Left colon (tissue), 2 donors: Measurements from ENCODE around the gene HILPDA. TPM values are rescaled to one million over a fixed set of nuclear protein-coding genes. Genes with fewer than 3 reads are reported as not detected.

Experiments used
- ATAC-seq: fragments of 200-7000 bp; cut with Tn5 transposase; one replicate; pipeline ENCODE4 v1.9.1; 2020; ENCODE audit warnings: mild to moderate bottlenecking, moderate library complexity
- DNase-seq, 2 donors: peaks; one replicate each; pipeline ENCODE4 v3.0.0-alpha.2; 2020
- intact Hi-C, 2 donors: fragments of 100-400 bp; cut with DNase I in 1 of 2; cut with micrococcal nuclease in 1 of 2; formaldehyde crosslinking; loops; one replicate each; pipeline versions ENCODE4 v1.11.2 to v1.14.0; 2022; cut with DNase I, micrococcal nuclease
- total RNA-seq, 2 donors: library from RNA; stranded (reverse); fragmentation: NEBNext Ultra II Directional; extraction: Animal tissue kit (Norgen Biotek cat#: 25700); gene quantifications; one replicate each; pipeline ENCODE4 v1.2.1, GENCODE V29; 2021
- donor health status: DM: no; HTN: no; CAD: no.
- donor health status: DM: yes; HTN: yes; CAD: no.

HILPDA gene
- total RNA-seq, 2 donors from 2014 or later = 5.8 to 7.3 TPM

DNA sequence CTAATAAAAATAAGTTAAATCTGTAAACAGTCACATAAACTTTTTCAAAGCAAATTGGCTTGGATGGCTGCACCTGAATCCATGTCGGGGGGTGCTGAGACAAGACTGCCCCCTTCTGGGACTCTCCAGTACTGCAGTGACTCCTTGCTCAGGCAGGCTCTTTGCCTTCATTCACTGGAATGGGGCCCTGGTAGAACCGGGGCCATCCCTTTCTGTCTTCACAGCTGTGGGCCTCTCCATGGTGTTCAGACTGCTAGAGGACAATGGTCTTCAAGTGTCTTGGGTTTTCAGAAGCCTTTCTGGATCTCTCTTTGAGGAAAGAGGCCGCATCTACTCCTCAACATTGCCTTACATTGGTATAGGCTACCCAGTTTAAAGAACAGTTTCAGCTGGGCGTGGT is 29.8 kb upstream of the HILPDA start:
- intact Hi-C loops = loop anchor here in 1 of 2 donors (2.0 kb wide), 1 partner anchor 35 kb away; no protein-coding TSS in a partner anchor
- DNase-seq (peak in 1 of 2 donors; percentile 86), ATAC-seq (peak; percentile 79)

DNA sequence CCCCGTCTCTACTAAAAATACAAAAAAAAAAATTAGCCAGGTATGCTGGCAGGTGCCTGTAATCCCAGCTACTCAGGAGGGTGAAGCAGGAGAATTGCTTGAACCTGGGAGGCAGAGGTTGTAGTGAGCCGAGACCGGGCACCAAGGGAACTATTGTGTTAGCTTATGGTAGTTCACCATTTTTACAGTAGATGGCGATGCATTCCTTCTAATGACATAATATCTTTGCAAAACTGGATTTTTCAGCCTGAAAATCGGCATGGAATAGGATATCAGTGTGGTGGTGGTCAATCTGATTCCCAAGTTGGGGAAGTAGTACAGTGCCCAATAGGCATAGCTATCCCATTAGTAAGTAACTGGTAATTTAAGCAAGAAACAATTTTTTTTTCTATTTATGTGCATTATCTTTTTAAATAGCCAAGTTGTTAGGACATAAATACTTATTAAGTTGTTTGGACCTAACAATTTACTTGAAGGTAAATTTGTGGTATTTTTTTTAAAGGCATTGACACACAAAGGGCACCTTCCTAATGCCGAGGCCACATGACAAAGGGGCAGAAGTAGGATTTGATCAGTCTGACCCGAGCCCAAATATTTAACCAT is 28.3 kb upstream of the HILPDA start:
- ATAC-seq = peak; percentile 75

GRCh38 chr7:128430207-128430606 is 25.5 kb upstream of the HILPDA start:
- DNase-seq (no peak), ATAC-seq (no peak)
- intact Hi-C loops = no loop called here

More for the DNA sequence above, 28.3 kb upstream of the HILPDA start:
- DNase-seq = no peak
- intact Hi-C loops = loop anchor here in 1 of 2 donors (2.0 kb wide), 1 partner anchor 33 kb away; no protein-coding TSS in a partner anchor

- ATAC-seq (peak; percentile 25), DNase-seq (no peak)
- intact Hi-C loops = no loop called here
Observed at GRCh38 chr7:128431221-128431620, 24.5 kb upstream of the HILPDA start.

- no peak for DNase-seq
- ATAC-seq = no peak
- intact Hi-C loops = no loop called here
Observed at GRCh38 chr7:128431754-128432153, 23.9 kb upstream of the HILPDA start.

- intact Hi-C loops = no loop called here
- no peak for DNase-seq
Observed at GRCh38 chr7:128434413-128435326, 21.0 kb upstream of the HILPDA start.

GRCh38 chr7:128435327-128435686 is 20.4 kb upstream of the HILPDA start:
- intact Hi-C loops = no loop called here
- no peak for DNase-seq
- ATAC-seq = peak; percentile 40

More at GRCh38 chr7:128434413-128435326, 21.0 kb upstream of the HILPDA start:
- no peak for ATAC-seq

GRCh38 chr7:128437426-128438332 is 18.0 kb upstream of the HILPDA start:
- DNase-seq (no peak), ATAC-seq (no peak)
- intact Hi-C loops = no loop called here

- peak; percentile 55 for ATAC-seq
- intact Hi-C loops = no loop called here
- no peak for DNase-seq
Observed at GRCh38 chr7:128442356-128442755, 13.3 kb upstream of the HILPDA start.

DNA sequence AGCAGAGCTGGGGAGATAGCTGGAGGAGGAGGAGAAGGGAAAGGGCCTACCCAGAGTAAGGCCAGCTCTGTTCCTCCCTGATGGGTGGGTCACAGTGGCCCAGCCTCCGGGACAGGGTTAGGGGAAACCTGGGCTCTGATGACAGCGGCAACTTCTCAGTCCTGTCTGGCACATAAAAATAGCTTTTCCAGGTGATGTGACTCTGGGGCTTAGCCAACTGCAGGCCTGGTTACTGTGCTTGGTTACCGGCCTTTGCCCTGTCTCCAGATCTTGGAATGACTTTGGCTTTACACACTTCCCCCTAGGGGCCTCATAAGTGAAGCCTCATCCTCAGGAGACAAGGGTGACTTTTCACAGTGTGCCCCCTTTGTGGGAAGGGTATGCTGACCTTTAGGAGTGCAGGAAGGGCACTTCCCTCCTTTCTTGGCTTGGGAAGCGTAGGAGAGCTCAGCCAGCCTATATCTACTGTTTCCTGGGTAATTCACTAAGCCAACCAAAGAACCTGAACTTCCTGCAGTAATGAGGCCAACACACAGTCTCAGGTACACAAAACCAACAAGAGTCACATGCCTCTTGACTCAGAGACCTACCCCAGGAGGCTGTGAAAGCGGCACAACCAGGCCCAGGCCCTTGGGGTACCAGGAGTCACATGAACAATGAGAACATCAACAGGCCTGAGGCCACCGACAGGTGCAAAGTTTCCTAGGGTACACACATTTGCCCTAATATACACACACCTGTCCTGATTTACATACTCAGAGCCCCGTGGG is 11.7 kb upstream of the HILPDA start:
- intact Hi-C loops = no loop called here
- DNase-seq (peak; percentile 36 to 70), ATAC-seq (peak; percentile 80)

GRCh38 chr7:128446306-128446705 is 9.4 kb upstream of the HILPDA start:
- ATAC-seq (no peak), DNase-seq (no peak)
- intact Hi-C loops = no loop called here

GRCh38 chr7:128447941-128448564 is 7.6 kb upstream of the HILPDA start:
- ATAC-seq = no peak

GRCh38 chr7:128448751-128449302 is 6.9 kb upstream of the HILPDA start:
- intact Hi-C loops = no loop called here
- ATAC-seq = no peak
- no peak for DNase-seq

More at GRCh38 chr7:128447941-128448564, 7.6 kb upstream of the HILPDA start:
- intact Hi-C loops = no loop called here
- no peak for DNase-seq

- ATAC-seq (no peak), DNase-seq (no peak)
- intact Hi-C loops = no loop called here
Observed at GRCh38 chr7:128450409-128450808, 5.3 kb upstream of the HILPDA start.

- DNase-seq (no peak), ATAC-seq (no peak)
- intact Hi-C loops = no loop called here
Observed at GRCh38 chr7:128450913-128451312, 4.8 kb upstream of the HILPDA start.

DNA sequence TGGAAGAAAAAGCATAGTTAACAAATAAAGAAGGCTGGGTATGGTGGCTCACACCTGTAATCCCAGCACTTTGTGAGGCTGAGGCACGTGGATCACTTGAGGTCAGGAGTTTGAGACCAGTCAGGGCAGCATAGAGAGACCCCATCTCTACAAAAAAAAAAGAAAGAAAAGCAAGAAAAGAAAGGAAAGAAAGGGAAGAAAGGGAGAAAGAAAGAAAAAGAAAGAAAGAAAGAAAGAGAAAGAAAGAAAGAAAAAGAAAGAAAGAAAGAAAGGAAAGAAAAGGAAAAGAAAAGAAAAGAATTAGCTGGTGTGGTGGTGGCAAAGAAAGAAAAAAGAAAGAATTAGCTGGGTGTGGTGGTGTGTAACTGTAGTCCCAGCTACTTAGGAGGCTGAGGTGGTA is 3.1 kb upstream of the HILPDA start:
- intact Hi-C loops = no loop called here
- ATAC-seq (no peak), DNase-seq (no peak)
